Measurements from ENCODE around the gene ZDHHC11B.
"Not testable (repeated sequence)": the region's sequence is repeated elsewhere in the genome, so short reads cannot be mapped to it uniquely, and the experiment has no call there.

- not testable (repeated sequence) for TF ChIP-seq CTCF (conservative IDR thresholded peaks at IDR 0.05 in 1 of 2, IDR thresholded peaks at IDR 0.05 in 1 of 2; ENCODE audit: low read depth in 1 of 2, low read length in 2 of 2); EZH2 (IDR thresholded peaks at IDR 0.05; ENCODE audit: low read length, missing control alignments)
Observed at GRCh38 chr5:784428-785177, at the start of gene ZDHHC11B.
